ENCODE results near the gene NIP7.
"Not testable (repeated sequence)": the region's sequence is repeated elsewhere in the genome, so short reads cannot be mapped to it uniquely, and the experiment has no call there.

- not testable (repeated sequence) for TF ChIP-seq CTCF, POLR2AphosphoS5, EP300 (IDR thresholded peaks at IDR 0.05)
These were observed 47.9 kb upstream of the NIP7 start for GRCh38 chr16:69291657-69292056.
